Measurements from ENCODE around the gene PLPP4. TPM values are rescaled to one million over a fixed set of nuclear protein-coding genes. Genes with fewer than 3 reads are reported as not detected.

PLPP4 gene
- total RNA-seq, 6 experiments from 2014 or later = 12.2 to 31.1 (median 16.9) TPM

DNA sequence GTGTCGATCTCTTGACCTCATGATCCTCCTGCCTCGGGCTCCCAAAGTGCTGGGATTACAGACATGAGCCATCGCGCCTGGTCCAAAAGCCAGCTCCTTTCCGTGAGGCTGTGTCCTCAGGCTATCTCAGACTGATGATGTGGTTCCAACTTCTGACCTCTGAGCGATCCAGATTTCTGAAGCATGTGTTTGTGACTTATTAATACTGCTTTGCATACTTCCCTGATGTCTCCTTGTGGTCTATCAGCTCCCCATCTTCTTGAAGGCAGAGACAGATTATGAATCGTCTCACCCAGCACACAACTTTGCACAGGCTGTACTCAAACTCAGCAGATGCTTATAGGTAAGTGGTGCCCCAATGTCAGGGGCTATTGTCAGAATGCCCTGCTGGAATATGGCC lies 2.0 kb upstream of the PLPP4 start:
- Mint-ChIP-seq H3K4me1 (ENCODE audit: low read depth) (peaks cover 76% of the 10 kb centered on the region), H3K9me3 (no peaks in the 10 kb centered on the region), H3K27ac (peak overlapping the region; percentile 74), H3K4me3 (peak overlapping the region; percentile 19; the same call in 1 of the 2 replicates), H3K36me3 (ENCODE audit: low read depth) (no peaks in the 10 kb centered on the region), H3K27me3 (ENCODE audit: insufficient read depth) (peaks cover 5% of the 10 kb centered on the region; the same call in 1 of the 2 replicates)
- DNase-seq = peak; percentile 96
- no peak for TF ChIP-seq CTCF (IDR thresholded peaks at IDR 0.05)

GRCh38 chr10:120455606-120456005 lies 1.4 kb upstream of the PLPP4 start:
- Mint-ChIP-seq H3K27ac (peak overlapping the region; percentile 83; the same call in 1 of the 2 replicates), H3K4me3 (peak overlapping the region; percentile 91), H3K27me3 (ENCODE audit: insufficient read depth) (peaks cover 5% of the 10 kb centered on the region; the same call in 1 of the 2 replicates), H3K36me3 (ENCODE audit: low read depth) (no peaks in the 10 kb centered on the region), H3K4me1 (ENCODE audit: low read depth) (peaks cover 82% of the 10 kb centered on the region), H3K9me3 (no peaks in the 10 kb centered on the region)
- DNase-seq = no peak
- TF ChIP-seq CTCF (IDR thresholded peaks at IDR 0.05) = no peak

DNA sequence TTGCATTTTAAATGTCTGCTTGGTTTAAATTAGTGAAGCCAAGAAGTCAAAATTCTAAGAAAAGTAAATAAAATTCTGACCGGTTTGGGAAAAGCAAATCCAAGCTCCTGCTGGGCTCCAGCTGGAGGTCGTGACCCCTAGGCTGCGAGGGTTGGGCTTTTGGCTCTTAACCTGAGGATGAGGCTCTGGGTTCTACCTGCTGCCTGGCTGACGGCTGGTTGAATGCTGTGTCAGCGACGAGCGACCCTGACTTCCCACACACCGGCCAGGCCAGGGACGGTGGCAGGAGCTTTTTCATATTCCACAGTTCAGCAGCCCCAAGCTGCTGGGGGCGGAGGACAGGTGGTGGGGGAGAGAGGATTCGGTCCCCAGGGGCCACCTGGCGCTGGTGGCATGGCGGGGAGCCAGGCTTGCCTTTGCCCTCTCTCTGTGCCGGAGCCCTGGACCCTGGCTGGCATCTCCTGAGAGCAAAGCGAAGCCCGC lies 843 bp upstream of the PLPP4 start:
- Mint-ChIP-seq H3K36me3 (ENCODE audit: low read depth) (no peaks in the 10 kb centered on the region), H3K9me3 (no peaks in the 10 kb centered on the region), H3K4me3 (peak overlapping the region; percentile 91), H3K27me3 (ENCODE audit: insufficient read depth) (peaks cover 5% of the 10 kb centered on the region; the same call in 1 of the 2 replicates), H3K4me1 (ENCODE audit: low read depth) (peaks cover 88% of the 10 kb centered on the region), H3K27ac (peak overlapping the region; percentile 83)
- TF ChIP-seq CTCF (IDR thresholded peaks at IDR 0.05) = no peak
- no peak for DNase-seq

DNA sequence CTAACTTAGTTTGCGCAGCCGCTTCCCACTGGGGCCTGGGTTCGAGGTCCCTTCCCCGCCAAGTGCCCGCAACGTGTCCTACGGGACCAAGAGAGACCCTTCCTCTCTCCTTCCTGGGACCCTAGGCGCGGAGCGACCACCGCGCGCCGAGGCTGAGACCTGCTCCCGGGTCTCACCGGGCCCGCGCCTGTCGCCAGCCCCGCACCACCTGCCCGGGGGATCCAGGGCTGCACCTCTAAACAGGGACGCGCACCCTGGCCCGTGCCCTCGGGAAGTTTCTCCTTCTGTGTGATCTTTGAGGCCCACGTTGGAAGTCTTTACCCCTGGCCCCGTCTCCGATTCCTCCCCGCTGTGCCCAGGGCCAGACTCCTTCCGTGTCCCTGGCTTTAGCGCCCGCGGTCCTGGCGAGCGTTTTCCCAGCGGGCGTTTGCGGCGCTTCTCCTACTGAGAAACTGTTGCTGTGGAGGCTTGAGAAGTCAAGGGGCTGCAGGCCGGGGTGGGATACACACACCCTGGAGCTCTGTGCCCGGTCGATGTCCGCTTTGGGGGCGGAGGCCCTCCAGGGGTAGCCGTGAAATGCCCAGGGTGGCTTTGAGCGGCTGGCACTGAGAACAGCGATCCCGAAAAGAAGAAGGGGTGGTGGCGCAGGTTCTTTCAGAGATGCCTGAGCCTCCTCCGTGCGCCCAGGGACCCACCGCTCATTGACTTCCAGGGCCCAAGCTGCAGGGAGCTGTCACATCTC lies 575 bp downstream of the PLPP4 start:
- no peak for DNase-seq
- Mint-ChIP-seq H3K36me3 (ENCODE audit: low read depth) (no peaks in the 10 kb centered on the region), H3K27ac (peak overlapping the region; percentile 81), H3K4me3 (peak overlapping the region; percentile 87), H3K4me1 (ENCODE audit: low read depth) (peaks cover 88% of the 10 kb centered on the region), H3K9me3 (no peaks in the 10 kb centered on the region), H3K27me3 (ENCODE audit: insufficient read depth) (peaks cover 5% of the 10 kb centered on the region; the same call in 1 of the 2 replicates)
- TF ChIP-seq CTCF (IDR thresholded peaks at IDR 0.05) = no peak

DNA sequence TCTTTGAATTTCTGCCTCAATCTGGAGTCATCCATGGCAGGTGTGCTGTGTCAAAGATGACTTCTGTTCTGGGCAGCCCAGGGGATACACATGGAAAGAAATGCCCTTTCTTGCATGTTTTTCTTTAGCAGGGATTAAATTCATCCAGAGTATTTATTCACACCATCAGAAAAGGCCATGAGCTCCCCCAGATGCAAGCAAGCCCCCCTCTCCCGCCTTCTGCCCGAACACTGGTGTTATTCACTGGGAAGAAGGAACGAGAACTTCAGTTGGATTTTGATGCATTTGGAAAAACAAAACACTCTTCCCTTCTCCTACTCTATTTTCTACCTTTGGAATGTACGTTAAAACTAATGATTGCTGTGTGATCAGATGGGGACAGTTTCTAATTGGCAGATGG lies 1.4 kb downstream of the PLPP4 start:
- Mint-ChIP-seq H3K27me3 (ENCODE audit: insufficient read depth) (peaks cover 3% of the 10 kb centered on the region; the same call in 1 of the 2 replicates), H3K27ac (peak overlapping the region; percentile 81; the same call in 1 of the 2 replicates), H3K4me1 (ENCODE audit: low read depth) (peaks cover 79% of the 10 kb centered on the region), H3K36me3 (ENCODE audit: low read depth) (no peaks in the 10 kb centered on the region), H3K4me3 (peak overlapping the region; percentile 87), H3K9me3 (no peaks in the 10 kb centered on the region)
- no peak for TF ChIP-seq CTCF (IDR thresholded peaks at IDR 0.05)
- DNase-seq = no peak

Measured in HFFc6 (cell line).